ENCODE results near the gene RASGRP1. TPM values are rescaled to one million over a fixed set of nuclear protein-coding genes. Genes with fewer than 3 reads are reported as not detected.

Gene RASGRP1
- total and polyA plus RNA-seq, 2 donors (not counting 1 experiment from before 2014, with no cell fraction given): 17.7 to 24.7 TPM

DNA sequence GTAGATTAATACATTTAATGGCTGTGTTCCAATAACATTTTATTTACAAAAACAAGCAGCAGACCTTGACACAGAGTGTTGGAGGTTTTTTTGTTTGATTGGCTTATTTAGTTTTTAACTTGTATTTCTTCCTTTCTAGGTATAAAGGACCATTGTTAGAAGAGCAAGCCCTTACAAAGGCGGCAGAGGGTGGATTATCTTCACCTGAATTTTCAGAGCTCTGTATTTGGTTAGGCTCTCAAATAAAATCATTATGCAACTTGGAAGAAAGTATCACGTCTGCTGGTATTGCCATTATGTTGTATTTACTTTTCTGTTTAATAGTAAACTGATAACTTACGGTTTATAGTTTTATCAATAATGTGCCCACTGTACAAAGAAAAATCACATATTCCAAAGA, 100.7 kb downstream of the RASGRP1 start:
- Histone ChIP-seq H3K4me2 (replicated peaks; ENCODE audit: low read depth, low read length, poor library complexity, severe bottlenecking) (no peak overlapping the region), H3K36me3 (replicated peaks in 1 of 2; ENCODE audit: control extremely low read depth in 1 of 2, control insufficient read depth in 1 of 2, extremely low read depth in 1 of 2, insufficient read depth in 2 of 2, low read length in 1 of 2) (peaks cover 0 to 2% of the 10 kb centered on the region in 2 experiments), H2AFZ (ENCODE audit: insufficient read depth, low read depth, low read length, poor library complexity, severe bottlenecking) (no peak overlapping the region), H3K27me3 (replicated peaks in 1 of 4; ENCODE audit: control extremely low read depth in 1 of 4, control insufficient read depth in 3 of 4, insufficient read depth in 4 of 4, low read length in 3 of 4) (no peaks in the 10 kb centered on the region), H3K79me2 (ENCODE audit: control insufficient read depth, insufficient read depth, low read length) (peaks cover 37% of the 10 kb centered on the region), H3K4me3 (ENCODE audit: control extremely low read depth in 1 of 5, extremely low read depth in 1 of 5, insufficient read depth in 1 of 5, low read depth in 2 of 5, low read length in 4 of 5) (no peak overlapping the region), H3K9ac (ENCODE audit: low read length) (no peak overlapping the region), H4K20me1 (ENCODE audit: control insufficient read depth, insufficient read depth, low read length, poor library complexity, severe bottlenecking) (peaks cover 31% of the 10 kb centered on the region), H3K27ac (ENCODE audit: low read length in 2 of 2) (no peak overlapping the region), H3K4me1 (ENCODE audit: control insufficient read depth in 2 of 2, insufficient read depth in 2 of 2, low read length in 2 of 2) (peaks cover 0 to 7% of the 10 kb centered on the region in 2 donors), H3K9me3 (ENCODE audit: control extremely low read depth in 1 of 3, control insufficient read depth in 2 of 3, insufficient read depth in 1 of 3, low read length in 2 of 3) (no peaks in the 10 kb centered on the region)
- DNase-seq: no peak
- Mint-ChIP-seq H3K27ac (no peak overlapping the region), H3K9me3 (ENCODE audit: insufficient read depth) (no peaks in the 10 kb centered on the region), H3K4me1 (peaks cover 24% of the 10 kb centered on the region), H3K27me3 (no peaks in the 10 kb centered on the region), H3K4me3 (no peak overlapping the region)
- no peak for ATAC-seq (ENCODE audit: low read depth)
- no CpG with 5 or more reads among the region's 3 CpGs for WGBS (ENCODE audit: insufficient coverage)
- POLR2A ChIA-PET: no interaction called here
- TF ChIP-seq CTCF (IDR thresholded peaks at IDR 0.05): no peak
- no peak for TF ChIP-seq EZH2 (IDR thresholded peaks at IDR 0.05; ENCODE audit: borderline replicate concordance, insufficient read depth, low read depth, low read length, poor library complexity, severe bottlenecking)
- CTCF ChIA-PET: interaction anchor here (1.1 to 3.2 kb wide), 8 partner anchors 9 to 237 kb away, joined by 3 to 12 read pairs (median 6); partner anchors contain the start of gene RASGRP1
- intact Hi-C loops (cut with micrococcal nuclease): no loop called here

- H3K36me3 ChIP-seq (replicated peaks in 1 of 2; ENCODE audit: control extremely low read depth in 1 of 2, control insufficient read depth in 1 of 2, extremely low read depth in 1 of 2, insufficient read depth in 2 of 2, low read length in 1 of 2): no peaks in the 10 kb centered on the region
- no peak overlapping the region for H2AFZ ChIP-seq (ENCODE audit: insufficient read depth, low read depth, low read length, poor library complexity, severe bottlenecking)
- no peak overlapping the region for H3K27ac Mint-ChIP-seq
- H3K27ac ChIP-seq (ENCODE audit: low read length in 2 of 2): no peak overlapping the region
- H4K20me1 ChIP-seq (ENCODE audit: control insufficient read depth, insufficient read depth, low read length, poor library complexity, severe bottlenecking): peaks cover 42% of the 10 kb centered on the region
- H3K9ac ChIP-seq (ENCODE audit: low read length): no peak overlapping the region
- H3K4me1 ChIP-seq (ENCODE audit: control insufficient read depth in 2 of 2, insufficient read depth in 2 of 2, low read length in 2 of 2): peaks cover 0 to 7% of the 10 kb centered on the region in 2 donors
- no peak overlapping the region for H3K4me2 ChIP-seq (replicated peaks; ENCODE audit: low read depth, low read length, poor library complexity, severe bottlenecking)
- H3K4me3 ChIP-seq (ENCODE audit: control extremely low read depth in 1 of 5, extremely low read depth in 1 of 5, insufficient read depth in 1 of 5, low read depth in 2 of 5, low read length in 4 of 5): no peak overlapping the region
- no peak for TF ChIP-seq CTCF (IDR thresholded peaks at IDR 0.05)
- TF ChIP-seq EZH2 (IDR thresholded peaks at IDR 0.05; ENCODE audit: borderline replicate concordance, insufficient read depth, low read depth, low read length, poor library complexity, severe bottlenecking): no peak
- DNase-seq: no peak
- POLR2A ChIA-PET: interaction anchor here (0.6 kb wide), 1 partner anchor 210 kb away, joined by 4 read pairs; no protein-coding TSS in a partner anchor
- H3K9me3 ChIP-seq (ENCODE audit: control extremely low read depth in 1 of 3, control insufficient read depth in 2 of 3, insufficient read depth in 1 of 3, low read length in 2 of 3): no peaks in the 10 kb centered on the region
- no peak overlapping the region for H3K4me3 Mint-ChIP-seq
- peaks cover 30% of the 10 kb centered on the region for H3K4me1 Mint-ChIP-seq
- no peaks in the 10 kb centered on the region for H3K27me3 Mint-ChIP-seq
- H3K79me2 ChIP-seq (ENCODE audit: control insufficient read depth, insufficient read depth, low read length): peaks cover 62% of the 10 kb centered on the region
- no peaks in the 10 kb centered on the region for H3K27me3 ChIP-seq (replicated peaks in 1 of 4; ENCODE audit: control extremely low read depth in 1 of 4, control insufficient read depth in 3 of 4, insufficient read depth in 4 of 4, low read length in 3 of 4)
- H3K9me3 Mint-ChIP-seq (ENCODE audit: insufficient read depth): no peaks in the 10 kb centered on the region
- intact Hi-C loops (cut with micrococcal nuclease): no loop called here
- no CpG with 5 or more reads among the region's 2 CpGs for WGBS (ENCODE audit: insufficient coverage)
- CTCF ChIA-PET: interaction anchor here (1.1 to 2.2 kb wide), 4 partner anchors 14 to 221 kb away, joined by 3 to 10 read pairs (median 6); no protein-coding TSS in a partner anchor
- ATAC-seq (ENCODE audit: low read depth): peak; percentile 41
Measured at GRCh38 chr15:38461066-38461833, 103.4 kb downstream of the RASGRP1 start.

Measured in B cell (primary cell).